SK-N-MC (cell line): ENCODE data around the gene ABCG4.
"Not testable (repeated sequence)": the region's sequence is repeated elsewhere in the genome, so short reads cannot be mapped to it uniquely, and the experiment has no call there.

Source experiments
- EZH2 ChIP-seq: fragments of 200-600 bp; sonication (generic); IDR thresholded peaks from one replicate; pipeline ENCODE4 v1.6.1; 2017; ENCODE audit warnings: antibody characterized with exemption
- POLR2AphosphoS5 ChIP-seq: IDR thresholded peaks from 2 replicates; pipeline ENCODE4 v1.6.1; 2012; ENCODE audit warnings: mild to moderate bottlenecking, low read depth, low read length, borderline replicate concordance

DNA sequence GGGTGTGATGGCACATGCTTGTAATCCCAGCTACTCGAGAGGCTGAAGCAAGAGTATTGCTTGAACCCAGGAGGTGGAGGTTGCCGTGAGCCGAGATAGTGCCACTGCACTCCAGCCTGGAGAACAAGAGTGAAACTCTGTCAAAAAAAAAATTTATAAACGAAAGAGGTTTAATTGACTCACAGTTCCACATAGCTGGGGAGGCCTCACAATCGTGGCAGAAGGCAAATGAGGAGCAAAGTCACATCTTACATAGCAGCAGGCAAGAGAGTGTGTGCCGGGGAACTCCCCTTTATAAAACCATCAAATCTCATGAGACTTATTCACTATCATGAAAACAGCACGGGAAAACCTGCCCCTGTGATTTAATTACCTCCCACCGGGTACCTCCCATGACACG, 35.5 kb downstream of the ABCG4 start:
- not testable (repeated sequence) for TF ChIP-seq POLR2AphosphoS5, EZH2
